ENCODE measurements around the gene GABBR1.

GRCh38 chr6:29598172-29598747 is 34.7 kb downstream of the GABBR1 start:
- no peak for TF ChIP-seq CTCF (IDR thresholded peaks at IDR 0.05)
- no peak for TF ChIP-seq POLR2A (IDR thresholded peaks at IDR 0.05)
- TF ChIP-seq POLR2AphosphoS5 (IDR thresholded peaks at IDR 0.05) = no peak
